Adrenal gland (tissue), 5 donors: ENCODE results near the gene SNRNP48.

Source experiments
- POLR2A ChIP-seq, 2 donors: fragments of 450-650 bp; IDR thresholded peaks; one replicate each; pipeline ENCODE4 v1.6.1; 2017; ENCODE audit warnings: antibody characterized with exemption in 2 of 2, mild to moderate bottlenecking in 2 of 2, moderate library complexity in 1 of 2
- TF ChIP-seq, protein P1 (sequence below), 6 experiments: fragments of 450-650 bp in 4 of 6; fragments of 200-600 bp in 2 of 6; sonication (generic) in 1 of 6; IDR thresholded peaks; 1 replicate in 5 of 6; 2 replicates in 1 of 6; pipeline versions ENCODE4 v1.5.1 to v1.8.0; 2016 to 2021; ENCODE audit warnings: antibody characterized with exemption in 6 of 6, mild to moderate bottlenecking in 2 of 6, moderate library complexity in 1 of 6
- donor health status: DM: no; HTN: no; CAD: no.

DNA sequence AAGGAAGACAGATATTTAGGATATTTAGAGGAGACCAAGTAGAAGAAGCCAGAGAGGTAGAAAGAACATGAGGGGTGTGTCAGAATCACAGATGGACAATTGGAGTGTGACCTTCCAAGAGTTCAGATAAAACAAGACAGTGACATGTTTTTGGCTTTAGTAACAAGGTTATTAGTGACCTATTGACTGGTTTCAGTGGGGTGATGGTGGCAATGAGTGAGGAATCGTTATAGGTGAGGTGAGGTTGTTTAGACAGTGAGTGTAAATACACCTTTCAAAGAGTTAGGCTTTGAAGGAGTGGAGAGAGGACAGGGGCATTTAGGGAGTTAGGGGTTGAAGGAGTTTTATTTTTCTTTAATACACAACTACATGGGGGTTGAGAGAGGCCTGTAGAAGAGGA is 3.2 kb downstream of the SNRNP48 start:
- TF ChIP-seq, protein P1, sequence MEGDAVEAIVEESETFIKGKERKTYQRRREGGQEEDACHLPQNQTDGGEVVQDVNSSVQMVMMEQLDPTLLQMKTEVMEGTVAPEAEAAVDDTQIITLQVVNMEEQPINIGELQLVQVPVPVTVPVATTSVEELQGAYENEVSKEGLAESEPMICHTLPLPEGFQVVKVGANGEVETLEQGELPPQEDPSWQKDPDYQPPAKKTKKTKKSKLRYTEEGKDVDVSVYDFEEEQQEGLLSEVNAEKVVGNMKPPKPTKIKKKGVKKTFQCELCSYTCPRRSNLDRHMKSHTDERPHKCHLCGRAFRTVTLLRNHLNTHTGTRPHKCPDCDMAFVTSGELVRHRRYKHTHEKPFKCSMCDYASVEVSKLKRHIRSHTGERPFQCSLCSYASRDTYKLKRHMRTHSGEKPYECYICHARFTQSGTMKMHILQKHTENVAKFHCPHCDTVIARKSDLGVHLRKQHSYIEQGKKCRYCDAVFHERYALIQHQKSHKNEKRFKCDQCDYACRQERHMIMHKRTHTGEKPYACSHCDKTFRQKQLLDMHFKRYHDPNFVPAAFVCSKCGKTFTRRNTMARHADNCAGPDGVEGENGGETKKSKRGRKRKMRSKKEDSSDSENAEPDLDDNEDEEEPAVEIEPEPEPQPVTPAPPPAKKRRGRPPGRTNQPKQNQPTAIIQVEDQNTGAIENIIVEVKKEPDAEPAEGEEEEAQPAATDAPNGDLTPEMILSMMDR (IDR thresholded peaks at IDR 0.05), result no peak
- TF ChIP-seq POLR2A (IDR thresholded peaks at IDR 0.05), result no peak
